ENCODE data around the gene SLC8A2.

Gene SLC8A2

GRCh38 chr19:47518139-47518538 is 46.4 kb upstream of the SLC8A2 start:
- Histone ChIP-seq H4K8ac (ENCODE audit: low read depth, low read length) (no peak overlapping the region), H3K27ac (replicated peaks; ENCODE audit: low read length) (no peak overlapping the region), H3K4me1 (ENCODE audit: control insufficient read depth in 2 of 2, insufficient read depth in 1 of 2, low read depth in 1 of 2, low read length in 2 of 2) (peaks cover 5 to 6% of the 10 kb centered on the region in 2 donors), H3K4ac (ENCODE audit: low read length) (no peak overlapping the region), H3K36me3 (replicated peaks in 1 of 2; ENCODE audit: control insufficient read depth in 2 of 2, insufficient read depth in 2 of 2, low read length in 2 of 2) (no peaks in the 10 kb centered on the region), H2AK5ac (ENCODE audit: low read depth, low read length) (no peak overlapping the region), H3K9ac (ENCODE audit: low read depth, low read length, poor library complexity) (no peak overlapping the region), H2BK120ac (ENCODE audit: low read depth, low read length) (no peak overlapping the region), H3K4me2 (ENCODE audit: insufficient read depth, low read length, poor library complexity, severe bottlenecking) (no peak overlapping the region), H3K23ac (ENCODE audit: low read depth, low read length, poor library complexity) (no peak overlapping the region), H3K9me3 (replicated peaks in 1 of 2; ENCODE audit: control insufficient read depth in 2 of 2, insufficient read depth in 1 of 2, low read depth in 1 of 2, low read length in 2 of 2) (no peaks in the 10 kb centered on the region), H2BK15ac (ENCODE audit: low read length) (no peak overlapping the region), H4K91ac (ENCODE audit: low read depth, low read length, poor library complexity) (no peak overlapping the region), H2BK12ac (ENCODE audit: low read length) (no peak overlapping the region), H3K14ac (ENCODE audit: low read length) (no peak overlapping the region), H2BK5ac (ENCODE audit: low read length) (no peak overlapping the region), H3K4me3 (ENCODE audit: low read length in 2 of 2) (no peak overlapping the region), H3K27me3 (ENCODE audit: control insufficient read depth in 3 of 3, insufficient read depth in 3 of 3, low read depth in 1 of 3, low read length in 3 of 3) (peaks cover 0 to 17% (median 0%) of the 10 kb centered on the region in 3 experiments), H2AFZ (ENCODE audit: low read length) (no peak overlapping the region), H3K18ac (ENCODE audit: low read length) (no peak overlapping the region), H3K79me1 (ENCODE audit: low read depth, low read length) (peaks cover 7% of the 10 kb centered on the region)
- no CpG with 5 or more reads among the region's 4 CpGs for WGBS, 2 donors (ENCODE audit: extremely low coverage in 2 of 2, insufficient read length in 2 of 2, insufficient replicate concordance in 1 of 2)
- DNase-seq (ENCODE audit: low spot score) = no peak

DNA sequence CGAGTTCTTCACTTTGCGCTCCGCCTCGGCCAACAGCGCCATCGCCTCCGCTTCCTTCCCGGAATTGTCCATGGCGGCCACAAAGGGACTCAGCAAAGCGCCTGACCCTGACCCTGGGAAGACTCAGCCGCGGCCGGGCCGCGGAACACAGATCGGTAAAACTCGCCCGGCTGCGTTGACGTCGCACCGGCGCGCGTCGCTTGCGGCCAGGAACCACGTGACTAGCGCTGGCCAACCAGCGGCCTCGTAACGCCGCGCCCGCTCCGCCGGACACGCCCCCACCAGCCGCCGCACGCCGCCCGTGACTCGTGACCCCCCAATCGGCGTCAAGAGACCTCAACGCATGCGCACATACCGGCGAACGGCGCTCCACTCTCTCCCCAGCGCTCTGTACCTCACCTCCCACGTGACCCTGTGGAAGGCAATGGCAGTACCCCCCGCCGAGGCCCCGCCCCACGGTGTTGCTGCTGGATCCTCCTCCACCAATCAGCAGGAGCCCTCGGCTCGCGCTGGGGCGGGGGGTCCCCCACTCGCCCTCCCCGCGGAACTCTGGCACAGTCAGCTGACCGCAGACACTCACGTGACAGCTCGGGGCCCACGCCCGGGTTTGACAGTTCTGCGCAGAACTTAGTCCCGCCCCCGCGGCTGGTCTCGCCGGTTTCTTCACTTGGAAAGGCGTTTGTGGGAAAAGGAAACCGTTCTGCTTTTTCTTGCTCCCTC is 43.3 kb upstream of the SLC8A2 start, which contains the start of gene NAPA:
NAPA (minus strand) TSS at position 195 of the 720 bp plus-strand sequence; CDS start at position 72, 123 bp downstream.
- H3K4ac ChIP-seq (ENCODE audit: low read length) = no peak within 1 kb of the TSS
- H3K14ac ChIP-seq (ENCODE audit: low read length) = peak within 1 kb of the TSS; percentile 72
- H3K27me3 ChIP-seq (ENCODE audit: control insufficient read depth in 3 of 3, insufficient read depth in 3 of 3, low read depth in 1 of 3, low read length in 3 of 3) = no peaks in the 10 kb centered on the region
- peak within 1 kb of the TSS; percentile 82 for H3K4me2 ChIP-seq (ENCODE audit: insufficient read depth, low read length, poor library complexity, severe bottlenecking)
- peak within 1 kb of the TSS; percentile 62 for H3K27ac ChIP-seq (replicated peaks; ENCODE audit: low read length)
- H4K91ac ChIP-seq (ENCODE audit: low read depth, low read length, poor library complexity) = no peak within 1 kb of the TSS
- H2AK5ac ChIP-seq (ENCODE audit: low read depth, low read length) = peak within 1 kb of the TSS; percentile 83
- no peaks in the 10 kb centered on the region for H3K36me3 ChIP-seq (replicated peaks in 1 of 2; ENCODE audit: control insufficient read depth in 2 of 2, insufficient read depth in 2 of 2, low read length in 2 of 2)
- H3K9me3 ChIP-seq (replicated peaks in 1 of 2; ENCODE audit: control insufficient read depth in 2 of 2, insufficient read depth in 1 of 2, low read depth in 1 of 2, low read length in 2 of 2) = no peaks in the 10 kb centered on the region
- H3K23ac ChIP-seq (ENCODE audit: low read depth, low read length, poor library complexity) = peak within 1 kb of the TSS; percentile 60
- peak within 1 kb of the TSS; percentile 88 for H2BK5ac ChIP-seq (ENCODE audit: low read length)
- peak within 1 kb of the TSS; percentile 64 to 94 for H3K4me3 ChIP-seq (ENCODE audit: low read length in 2 of 2)
- H4K8ac ChIP-seq (ENCODE audit: low read depth, low read length) = no peak within 1 kb of the TSS
- H2BK120ac ChIP-seq (ENCODE audit: low read depth, low read length) = peak within 1 kb of the TSS; percentile 43
- peak within 1 kb of the TSS; percentile 45 for H2BK15ac ChIP-seq (ENCODE audit: low read length)
- peak; percentile 100 for DNase-seq (ENCODE audit: low spot score)
- H3K79me1 ChIP-seq (ENCODE audit: low read depth, low read length) = peaks cover 21% of the 10 kb centered on the region
- peak within 1 kb of the TSS; percentile 67 for H2BK12ac ChIP-seq (ENCODE audit: low read length)
- peak within 1 kb of the TSS; percentile 96 for H3K18ac ChIP-seq (ENCODE audit: low read length)
- WGBS, 2 donors (ENCODE audit: extremely low coverage in 2 of 2, insufficient read length in 2 of 2, insufficient replicate concordance in 1 of 2) = no CpG with 5 or more reads among the region's 78 CpGs
- H2AFZ ChIP-seq (ENCODE audit: low read length) = peak within 1 kb of the TSS; percentile 93
- peaks cover 5 to 6% of the 10 kb centered on the region in 2 donors for H3K4me1 ChIP-seq (ENCODE audit: control insufficient read depth in 2 of 2, insufficient read depth in 1 of 2, low read depth in 1 of 2, low read length in 2 of 2)
- H3K9ac ChIP-seq (ENCODE audit: low read depth, low read length, poor library complexity) = peak within 1 kb of the TSS; percentile 100

GRCh38 chr19:47514151-47514868 is 42.6 kb upstream of the SLC8A2 start:
- peak overlapping the region; percentile 85 for H2AFZ ChIP-seq (ENCODE audit: low read length)
- no peak overlapping the region for H3K4ac ChIP-seq (ENCODE audit: low read length)
- peak overlapping the region; percentile 67 for H2BK12ac ChIP-seq (ENCODE audit: low read length)
- no peak for DNase-seq (ENCODE audit: low spot score)
- H3K4me2 ChIP-seq (ENCODE audit: insufficient read depth, low read length, poor library complexity, severe bottlenecking) = peak overlapping the region; percentile 82
- H3K23ac ChIP-seq (ENCODE audit: low read depth, low read length, poor library complexity) = peak overlapping the region; percentile 60
- no peaks in the 10 kb centered on the region for H3K27me3 ChIP-seq (ENCODE audit: control insufficient read depth in 3 of 3, insufficient read depth in 3 of 3, low read depth in 1 of 3, low read length in 3 of 3)
- H3K9ac ChIP-seq (ENCODE audit: low read depth, low read length, poor library complexity) = peak overlapping the region; percentile 100
- H2BK15ac ChIP-seq (ENCODE audit: low read length) = peak overlapping the region; percentile 45
- H3K9me3 ChIP-seq (replicated peaks in 1 of 2; ENCODE audit: control insufficient read depth in 2 of 2, insufficient read depth in 1 of 2, low read depth in 1 of 2, low read length in 2 of 2) = no peaks in the 10 kb centered on the region
- WGBS, 2 donors (ENCODE audit: extremely low coverage in 2 of 2, insufficient read length in 2 of 2, insufficient replicate concordance in 1 of 2) = no CpG with 5 or more reads among the region's 40 CpGs
- peak overlapping the region; percentile 83 for H2AK5ac ChIP-seq (ENCODE audit: low read depth, low read length)
- H3K79me1 ChIP-seq (ENCODE audit: low read depth, low read length) = peaks cover 23% of the 10 kb centered on the region
- no peaks in the 10 kb centered on the region for H3K36me3 ChIP-seq (replicated peaks in 1 of 2; ENCODE audit: control insufficient read depth in 2 of 2, insufficient read depth in 2 of 2, low read length in 2 of 2)
- peak overlapping the region; percentile 57 for H3K27ac ChIP-seq (replicated peaks; ENCODE audit: low read length)
- peak overlapping the region; percentile 96 for H3K18ac ChIP-seq (ENCODE audit: low read length)
- no peak overlapping the region for H4K91ac ChIP-seq (ENCODE audit: low read depth, low read length, poor library complexity)
- H2BK5ac ChIP-seq (ENCODE audit: low read length) = peak overlapping the region; percentile 88
- peak overlapping the region; percentile 43 for H2BK120ac ChIP-seq (ENCODE audit: low read depth, low read length)
- H3K4me1 ChIP-seq (ENCODE audit: control insufficient read depth in 2 of 2, insufficient read depth in 1 of 2, low read depth in 1 of 2, low read length in 2 of 2) = peaks cover 5 to 6% of the 10 kb centered on the region in 2 donors
- peak overlapping the region; percentile 64 to 94 for H3K4me3 ChIP-seq (ENCODE audit: low read length in 2 of 2)
- no peak overlapping the region for H4K8ac ChIP-seq (ENCODE audit: low read depth, low read length)
- H3K14ac ChIP-seq (ENCODE audit: low read length) = peak overlapping the region; percentile 72

DNA sequence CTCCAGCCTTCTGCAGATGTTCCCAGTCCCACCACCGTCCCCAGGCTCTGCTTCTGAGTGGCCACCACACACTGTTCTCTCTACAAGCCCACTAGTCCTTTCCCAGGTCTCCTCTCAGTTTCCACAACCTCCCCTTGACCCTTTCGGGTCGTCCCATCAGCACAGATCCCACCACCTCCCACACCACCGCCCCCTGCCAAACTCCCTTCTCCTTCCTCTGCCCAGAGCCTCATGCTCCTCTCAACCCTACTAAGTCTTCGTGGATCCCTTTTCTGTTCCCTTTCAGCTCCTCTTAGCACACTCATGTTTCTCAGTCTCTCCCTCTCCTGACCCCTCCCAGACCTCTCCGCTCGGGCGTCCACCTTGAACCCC is 41.2 kb upstream of the SLC8A2 start:
- Histone ChIP-seq H3K9me3 (replicated peaks in 1 of 2; ENCODE audit: control insufficient read depth in 2 of 2, insufficient read depth in 1 of 2, low read depth in 1 of 2, low read length in 2 of 2) (no peaks in the 10 kb centered on the region), H3K27ac (replicated peaks; ENCODE audit: low read length) (no peak overlapping the region), H3K4ac (ENCODE audit: low read length) (no peak overlapping the region), H3K4me1 (ENCODE audit: control insufficient read depth in 2 of 2, insufficient read depth in 1 of 2, low read depth in 1 of 2, low read length in 2 of 2) (peaks cover 5 to 9% of the 10 kb centered on the region in 2 donors), H4K91ac (ENCODE audit: low read depth, low read length, poor library complexity) (no peak overlapping the region), H3K4me3 (ENCODE audit: low read length in 2 of 2) (peak overlapping the region in 1 of 2 donors; percentile 28), H3K27me3 (ENCODE audit: control insufficient read depth in 3 of 3, insufficient read depth in 3 of 3, low read depth in 1 of 3, low read length in 3 of 3) (no peaks in the 10 kb centered on the region), H3K18ac (ENCODE audit: low read length) (no peak overlapping the region), H2BK15ac (ENCODE audit: low read length) (no peak overlapping the region), H3K4me2 (ENCODE audit: insufficient read depth, low read length, poor library complexity, severe bottlenecking) (no peak overlapping the region), H2BK120ac (ENCODE audit: low read depth, low read length) (no peak overlapping the region), H2AFZ (ENCODE audit: low read length) (no peak overlapping the region), H4K8ac (ENCODE audit: low read depth, low read length) (no peak overlapping the region), H3K36me3 (replicated peaks in 1 of 2; ENCODE audit: control insufficient read depth in 2 of 2, insufficient read depth in 2 of 2, low read length in 2 of 2) (no peaks in the 10 kb centered on the region), H2AK5ac (ENCODE audit: low read depth, low read length) (no peak overlapping the region), H3K9ac (ENCODE audit: low read depth, low read length, poor library complexity) (no peak overlapping the region), H3K79me1 (ENCODE audit: low read depth, low read length) (peaks cover 26% of the 10 kb centered on the region), H2BK12ac (ENCODE audit: low read length) (no peak overlapping the region), H3K14ac (ENCODE audit: low read length) (no peak overlapping the region), H3K23ac (ENCODE audit: low read depth, low read length, poor library complexity) (no peak overlapping the region), H2BK5ac (ENCODE audit: low read length) (no peak overlapping the region)
- no peak for DNase-seq (ENCODE audit: low spot score)
- no CpG with 5 or more reads among the region's 8 CpGs for WGBS, 2 donors (ENCODE audit: extremely low coverage in 2 of 2, insufficient read length in 2 of 2, insufficient replicate concordance in 1 of 2)

Data from neuronal stem cell (in vitro differentiated cells).